Measurements from ENCODE around the gene FAM110A.
"Not testable (repeated sequence)": the region's sequence is repeated elsewhere in the genome, so short reads cannot be mapped to it uniquely, and the experiment has no call there.

FAM110A gene

GRCh38 chr20:833450-834150, at the start of gene FAM110A:
FAM110A (plus strand) TSS chr20:833715; CDS start chr20:844805, 11,090 bp downstream.
- H3K27me3 ChIP-seq (ENCODE audit: control insufficient read depth in 1 of 2, insufficient read depth in 2 of 2, low read length in 2 of 2), result no peaks in the 10 kb centered on the region
- peaks cover 29 to 48% of the 10 kb centered on the region in 2 donors for H3K4me1 ChIP-seq (ENCODE audit: control insufficient read depth in 1 of 2, insufficient read depth in 2 of 2, low read length in 2 of 2)
- H3K9me3 ChIP-seq (ENCODE audit: control insufficient read depth in 1 of 2, low read length in 2 of 2), result no peaks in the 10 kb centered on the region
- no peaks in the 10 kb centered on the region for H3K36me3 ChIP-seq (ENCODE audit: control insufficient read depth in 1 of 2, insufficient read depth in 2 of 2, low read length in 2 of 2)
- H3K9ac ChIP-seq (ENCODE audit: low read depth in 1 of 2, low read length in 2 of 2), result peak within 1 kb of the TSS; percentile 86
- H3K4me3 ChIP-seq (ENCODE audit: low read depth in 1 of 2, low read length in 2 of 2), result peak within 1 kb of the TSS; percentile 86 to 92
- peak within 1 kb of the TSS; percentile 65 for H3K27ac ChIP-seq (ENCODE audit: low read depth, low read length)

- Histone ChIP-seq H3K9me3 (ENCODE audit: control insufficient read depth in 1 of 2, low read length in 2 of 2) (peaks cover 11 to 23% of the 10 kb centered on the region in 2 donors), H3K4me1 (ENCODE audit: control insufficient read depth in 1 of 2, insufficient read depth in 2 of 2, low read length in 2 of 2) (no peaks in the 10 kb centered on the region), H3K36me3 (ENCODE audit: control insufficient read depth in 1 of 2, insufficient read depth in 2 of 2, low read length in 2 of 2) (no peaks in the 10 kb centered on the region), H3K4me3 (ENCODE audit: low read depth in 1 of 2, low read length in 2 of 2) (no peak overlapping the region), H3K27me3 (ENCODE audit: control insufficient read depth in 1 of 2, insufficient read depth in 2 of 2, low read length in 2 of 2) (no peaks in the 10 kb centered on the region), H3K9ac (ENCODE audit: low read depth in 1 of 2, low read length in 2 of 2) (no peak overlapping the region), H3K27ac (ENCODE audit: low read depth, low read length) (no peak overlapping the region)
Observed at GRCh38 chr20:787825-788224, 45.7 kb upstream of the FAM110A start.

GRCh38 chr20:791056-791455, 42.5 kb upstream of the FAM110A start:
- no peak overlapping the region for H3K4me3 ChIP-seq (ENCODE audit: low read depth in 1 of 2, low read length in 2 of 2)
- no peak overlapping the region for H3K9ac ChIP-seq (ENCODE audit: low read depth in 1 of 2, low read length in 2 of 2)
- H3K27me3 ChIP-seq (ENCODE audit: control insufficient read depth in 1 of 2, insufficient read depth in 2 of 2, low read length in 2 of 2), result no peaks in the 10 kb centered on the region
- H3K9me3 ChIP-seq (ENCODE audit: control insufficient read depth in 1 of 2, low read length in 2 of 2), result peaks cover 3 to 8% of the 10 kb centered on the region in 2 donors
- H3K27ac ChIP-seq (ENCODE audit: low read depth, low read length), result no peak overlapping the region
- H3K36me3 ChIP-seq (ENCODE audit: control insufficient read depth in 1 of 2, insufficient read depth in 2 of 2, low read length in 2 of 2), result no peaks in the 10 kb centered on the region
- H3K4me1 ChIP-seq (ENCODE audit: control insufficient read depth in 1 of 2, insufficient read depth in 2 of 2, low read length in 2 of 2), result no peaks in the 10 kb centered on the region

- peaks cover 3 to 8% of the 10 kb centered on the region in 2 donors for H3K9me3 ChIP-seq (ENCODE audit: control insufficient read depth in 1 of 2, low read length in 2 of 2)
- no peaks in the 10 kb centered on the region for H3K36me3 ChIP-seq (ENCODE audit: control insufficient read depth in 1 of 2, insufficient read depth in 2 of 2, low read length in 2 of 2)
- H3K4me3 ChIP-seq (ENCODE audit: low read depth in 1 of 2, low read length in 2 of 2), result no peak overlapping the region
- no peaks in the 10 kb centered on the region for H3K4me1 ChIP-seq (ENCODE audit: control insufficient read depth in 1 of 2, insufficient read depth in 2 of 2, low read length in 2 of 2)
- no peak overlapping the region for H3K27ac ChIP-seq (ENCODE audit: low read depth, low read length)
- no peak overlapping the region for H3K9ac ChIP-seq (ENCODE audit: low read depth in 1 of 2, low read length in 2 of 2)
- no peaks in the 10 kb centered on the region for H3K27me3 ChIP-seq (ENCODE audit: control insufficient read depth in 1 of 2, insufficient read depth in 2 of 2, low read length in 2 of 2)
Observed at GRCh38 chr20:792248-792647, 41.3 kb upstream of the FAM110A start.

- Histone ChIP-seq H3K27ac (ENCODE audit: low read depth, low read length) (no peak overlapping the region), H3K9ac (ENCODE audit: low read depth in 1 of 2, low read length in 2 of 2) (no peak overlapping the region), H3K4me3 (ENCODE audit: low read depth in 1 of 2, low read length in 2 of 2) (no peak overlapping the region), H3K9me3 (ENCODE audit: control insufficient read depth in 1 of 2, low read length in 2 of 2) (peaks cover 3 to 4% of the 10 kb centered on the region in 2 donors), H3K4me1 (ENCODE audit: control insufficient read depth in 1 of 2, insufficient read depth in 2 of 2, low read length in 2 of 2) (no peaks in the 10 kb centered on the region), H3K27me3 (ENCODE audit: control insufficient read depth in 1 of 2, insufficient read depth in 2 of 2, low read length in 2 of 2) (peaks cover 0 to 3% of the 10 kb centered on the region in 2 donors), H3K36me3 (ENCODE audit: control insufficient read depth in 1 of 2, insufficient read depth in 2 of 2, low read length in 2 of 2) (no peaks in the 10 kb centered on the region)
Observed at GRCh38 chr20:796921-797320, 36.6 kb upstream of the FAM110A start.

GRCh38 chr20:798746-799145, 34.8 kb upstream of the FAM110A start:
- H3K36me3 ChIP-seq (ENCODE audit: control insufficient read depth in 1 of 2, insufficient read depth in 2 of 2, low read length in 2 of 2); H3K4me1 ChIP-seq (ENCODE audit: control insufficient read depth in 1 of 2, insufficient read depth in 2 of 2, low read length in 2 of 2); H3K27ac ChIP-seq (ENCODE audit: low read depth, low read length); H3K4me3 ChIP-seq (ENCODE audit: low read depth in 1 of 2, low read length in 2 of 2); H3K9me3 ChIP-seq (ENCODE audit: control insufficient read depth in 1 of 2, low read length in 2 of 2); H3K9ac ChIP-seq (ENCODE audit: low read depth in 1 of 2, low read length in 2 of 2); H3K27me3 ChIP-seq (ENCODE audit: control insufficient read depth in 1 of 2, insufficient read depth in 2 of 2, low read length in 2 of 2): not testable (repeated sequence)

GRCh38 chr20:800026-800425, 33.5 kb upstream of the FAM110A start:
- H3K9ac ChIP-seq (ENCODE audit: low read depth in 1 of 2, low read length in 2 of 2); H3K9me3 ChIP-seq (ENCODE audit: control insufficient read depth in 1 of 2, low read length in 2 of 2); H3K4me1 ChIP-seq (ENCODE audit: control insufficient read depth in 1 of 2, insufficient read depth in 2 of 2, low read length in 2 of 2); H3K27ac ChIP-seq (ENCODE audit: low read depth, low read length); H3K27me3 ChIP-seq (ENCODE audit: control insufficient read depth in 1 of 2, insufficient read depth in 2 of 2, low read length in 2 of 2); H3K36me3 ChIP-seq (ENCODE audit: control insufficient read depth in 1 of 2, insufficient read depth in 2 of 2, low read length in 2 of 2); H3K4me3 ChIP-seq (ENCODE audit: low read depth in 1 of 2, low read length in 2 of 2): not testable (repeated sequence)

- Histone ChIP-seq H3K27ac (ENCODE audit: low read depth, low read length) (no peak overlapping the region), H3K9me3 (ENCODE audit: control insufficient read depth in 1 of 2, low read length in 2 of 2) (peaks cover 3 to 7% of the 10 kb centered on the region in 2 donors), H3K9ac (ENCODE audit: low read depth in 1 of 2, low read length in 2 of 2) (no peak overlapping the region), H3K36me3 (ENCODE audit: control insufficient read depth in 1 of 2, insufficient read depth in 2 of 2, low read length in 2 of 2) (no peaks in the 10 kb centered on the region), H3K4me1 (ENCODE audit: control insufficient read depth in 1 of 2, insufficient read depth in 2 of 2, low read length in 2 of 2) (no peaks in the 10 kb centered on the region), H3K4me3 (ENCODE audit: low read depth in 1 of 2, low read length in 2 of 2) (no peak overlapping the region), H3K27me3 (ENCODE audit: control insufficient read depth in 1 of 2, insufficient read depth in 2 of 2, low read length in 2 of 2) (peaks cover 0 to 3% of the 10 kb centered on the region in 2 donors)
Observed at GRCh38 chr20:801678-802077, 31.8 kb upstream of the FAM110A start.

GRCh38 chr20:805713-806112, 27.8 kb upstream of the FAM110A start:
- Histone ChIP-seq H3K27me3 (ENCODE audit: control insufficient read depth in 1 of 2, insufficient read depth in 2 of 2, low read length in 2 of 2) (peaks cover 0 to 3% of the 10 kb centered on the region in 2 donors), H3K27ac (ENCODE audit: low read depth, low read length) (no peak overlapping the region), H3K9ac (ENCODE audit: low read depth in 1 of 2, low read length in 2 of 2) (no peak overlapping the region), H3K4me3 (ENCODE audit: low read depth in 1 of 2, low read length in 2 of 2) (no peak overlapping the region), H3K36me3 (ENCODE audit: control insufficient read depth in 1 of 2, insufficient read depth in 2 of 2, low read length in 2 of 2) (no peaks in the 10 kb centered on the region), H3K9me3 (ENCODE audit: control insufficient read depth in 1 of 2, low read length in 2 of 2) (peaks cover 5 to 8% of the 10 kb centered on the region in 2 donors), H3K4me1 (ENCODE audit: control insufficient read depth in 1 of 2, insufficient read depth in 2 of 2, low read length in 2 of 2) (no peaks in the 10 kb centered on the region)

- not testable (repeated sequence) for H3K27ac ChIP-seq (ENCODE audit: low read depth, low read length); H3K4me3 ChIP-seq (ENCODE audit: low read depth in 1 of 2, low read length in 2 of 2); H3K9ac ChIP-seq (ENCODE audit: low read depth in 1 of 2, low read length in 2 of 2); H3K27me3 ChIP-seq (ENCODE audit: control insufficient read depth in 1 of 2, insufficient read depth in 2 of 2, low read length in 2 of 2); H3K36me3 ChIP-seq (ENCODE audit: control insufficient read depth in 1 of 2, insufficient read depth in 2 of 2, low read length in 2 of 2); H3K4me1 ChIP-seq (ENCODE audit: control insufficient read depth in 1 of 2, insufficient read depth in 2 of 2, low read length in 2 of 2); H3K9me3 ChIP-seq (ENCODE audit: control insufficient read depth in 1 of 2, low read length in 2 of 2)
Observed at GRCh38 chr20:811776-812434, 21.6 kb upstream of the FAM110A start.

Data from duodenal mucosa (tissue), 2 donors.